ENCODE data around the gene RAD18. TPM values are rescaled to one million over a fixed set of nuclear protein-coding genes. Genes with fewer than 3 reads are reported as not detected.
A peak's percentile ranks its signal among the peaks of the same experiment; 100 is the strongest.

RAD18 gene
- 8.5 TPM for total RNA-seq
- long read RNA-seq, partial matches to known transcripts = 0 of 4 reads
- long read RNA-seq, other reads (novel, unspliced or antisense) = 4 of 4 reads

GRCh38 chr3:8963137-8963853 lies at the start of gene RAD18:
RAD18 (minus strand) TSS chr3:8963472; CDS start chr3:8963385, 87 bp downstream.
- ATAC-seq = peak; percentile 96
- peak; percentile 95 for DNase-seq
- intact Hi-C loops (cut with micrococcal nuclease) = no loop called here

- no peak for ATAC-seq
- DNase-seq = no peak
- intact Hi-C loops (cut with micrococcal nuclease) = no loop called here
Observed at GRCh38 chr3:9012521-9012920, 49.2 kb upstream of the RAD18 start.

- DNase-seq = no peak
Observed at GRCh38 chr3:9009976-9010545, 46.8 kb upstream of the RAD18 start.

GRCh38 chr3:9008550-9009255 lies 45.4 kb upstream of the RAD18 start:
- peak; percentile 36 for ATAC-seq
- intact Hi-C loops (cut with micrococcal nuclease) = no loop called here
- DNase-seq = no peak

More at GRCh38 chr3:9009976-9010545, 46.8 kb upstream of the RAD18 start:
- intact Hi-C loops (cut with micrococcal nuclease) = no loop called here
- ATAC-seq = no peak

- intact Hi-C loops (cut with micrococcal nuclease) = no loop called here
- DNase-seq (no peak), ATAC-seq (no peak)
Observed at GRCh38 chr3:9007928-9008327, 44.7 kb upstream of the RAD18 start.

- no peak for ATAC-seq
- intact Hi-C loops (cut with micrococcal nuclease) = no loop called here
- no peak for DNase-seq
Observed at GRCh38 chr3:9007213-9007612, 43.9 kb upstream of the RAD18 start.

- DNase-seq (no peak), ATAC-seq (no peak)
- intact Hi-C loops (cut with micrococcal nuclease) = no loop called here
Observed at GRCh38 chr3:9000041-9000440, 36.8 kb upstream of the RAD18 start.

- no peak for ATAC-seq
- DNase-seq = no peak
- intact Hi-C loops (cut with micrococcal nuclease) = no loop called here
Observed at GRCh38 chr3:8997151-8997550, 33.9 kb upstream of the RAD18 start.

GRCh38 chr3:8996681-8997121 lies 33.4 kb upstream of the RAD18 start:
- intact Hi-C loops (cut with micrococcal nuclease) = no loop called here
- DNase-seq (peak; percentile 64), ATAC-seq (peak; percentile 92)

- DNase-seq (no peak), ATAC-seq (no peak)
- intact Hi-C loops (cut with micrococcal nuclease) = no loop called here
Observed at GRCh38 chr3:8996216-8996615, 32.9 kb upstream of the RAD18 start.

GRCh38 chr3:8994226-8994625 lies 31.0 kb upstream of the RAD18 start:
- no peak for ATAC-seq
- intact Hi-C loops (cut with micrococcal nuclease) = no loop called here
- no peak for DNase-seq

GRCh38 chr3:8993331-8993730 lies 30.1 kb upstream of the RAD18 start:
- intact Hi-C loops (cut with micrococcal nuclease) = no loop called here
- ATAC-seq = no peak
- DNase-seq = no peak

GRCh38 chr3:8992854-8993253 lies 29.6 kb upstream of the RAD18 start:
- no peak for ATAC-seq
- DNase-seq = no peak
- intact Hi-C loops (cut with micrococcal nuclease) = no loop called here

GRCh38 chr3:8992199-8992598 lies 28.9 kb upstream of the RAD18 start:
- ATAC-seq = no peak
- intact Hi-C loops (cut with micrococcal nuclease) = no loop called here
- DNase-seq = no peak

GRCh38 chr3:8990266-8991215 lies 27.3 kb upstream of the RAD18 start:
- intact Hi-C loops (cut with micrococcal nuclease) = no loop called here
- ATAC-seq (no peak), DNase-seq (no peak)

GRCh38 chr3:8988791-8989558 lies 25.7 kb upstream of the RAD18 start:
- intact Hi-C loops (cut with micrococcal nuclease) = loop anchor here (5.0 kb wide), 1 partner anchor 78 kb away; no protein-coding TSS in a partner anchor
- ATAC-seq (no peak), DNase-seq (no peak)

GRCh38 chr3:8988384-8988655 lies 25.0 kb upstream of the RAD18 start:
- intact Hi-C loops (cut with micrococcal nuclease) = loop anchor here (5.0 kb wide), 1 partner anchor 79 kb away; no protein-coding TSS in a partner anchor
- DNase-seq = no peak
- no peak for ATAC-seq

GRCh38 chr3:8987645-8988383 lies 24.5 kb upstream of the RAD18 start:
- intact Hi-C loops (cut with micrococcal nuclease) = loop anchor here (5.0 kb wide), 1 partner anchor 79 kb away; no protein-coding TSS in a partner anchor
- ATAC-seq (peak; percentile 82), DNase-seq (peak; percentile 72)

All from left ventricle myocardium superior (tissue), 1 donor.